Transverse colon (tissue), 4 donors: Measurements from ENCODE around the gene SLC7A9.

Source experiments
- EP300 ChIP-seq: sonication (generic); formaldehyde crosslinking; IDR thresholded peaks from one replicate; pipeline ENCODE4 v1.6.1; 2017; ENCODE audit warnings: antibody characterized with exemption, low read depth
- POLR2A ChIP-seq: fragments of 450-650 bp; IDR thresholded peaks from one replicate; pipeline ENCODE4 v1.6.1; 2016; ENCODE audit warnings: antibody characterized with exemption, mild to moderate bottlenecking, moderate library complexity
- POLR2AphosphoS5 ChIP-seq, 3 donors: sonication (generic); formaldehyde crosslinking; IDR thresholded peaks; one replicate each; pipeline ENCODE4 v1.6.1; 2016; ENCODE audit warnings: antibody characterized with exemption in 3 of 3
- TF ChIP-seq, protein P1 (sequence below), 5 experiments: fragments of 200-600 bp in 3 of 5; fragments of 450-650 bp in 2 of 5; sonication (generic) in 3 of 5; IDR thresholded peaks; 1 replicate in 2 of 5; 2 replicates in 3 of 5; pipeline ENCODE4 v1.5.1; 2016 to 2017; ENCODE audit warnings: antibody characterized with exemption in 5 of 5, inconsistent platforms in 3 of 5, mild to moderate bottlenecking in 2 of 5, moderate library complexity in 1 of 5

DNA sequence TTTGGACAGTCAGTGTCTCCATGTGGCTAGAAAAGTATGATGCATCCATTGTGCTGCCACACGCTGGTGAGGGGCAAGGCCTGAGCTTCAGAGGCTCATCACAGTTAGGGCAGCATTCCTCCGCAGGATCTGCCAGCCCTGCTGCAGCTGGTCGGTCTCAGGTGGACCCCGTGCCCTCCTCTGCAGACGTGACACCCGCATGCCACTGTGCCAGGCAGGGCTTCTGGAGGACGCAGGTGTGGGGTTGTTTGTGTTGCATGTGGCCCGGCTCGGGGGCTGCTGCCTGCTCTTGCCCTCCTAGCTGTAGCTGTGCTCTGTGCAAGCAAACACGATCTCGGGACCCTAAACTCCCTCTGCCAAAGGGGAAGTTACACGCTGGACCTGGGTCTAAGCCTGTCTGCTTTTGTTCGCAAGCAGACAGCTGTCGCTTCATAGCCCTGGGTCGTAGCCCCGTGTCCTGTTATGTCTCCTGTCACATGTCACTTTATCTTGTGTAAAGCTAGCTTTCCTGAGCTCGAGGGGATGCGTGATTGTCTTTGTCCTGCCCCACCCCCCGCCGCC lies 45.3 kb downstream of the SLC7A9 start:
- TF ChIP-seq, protein P1, sequence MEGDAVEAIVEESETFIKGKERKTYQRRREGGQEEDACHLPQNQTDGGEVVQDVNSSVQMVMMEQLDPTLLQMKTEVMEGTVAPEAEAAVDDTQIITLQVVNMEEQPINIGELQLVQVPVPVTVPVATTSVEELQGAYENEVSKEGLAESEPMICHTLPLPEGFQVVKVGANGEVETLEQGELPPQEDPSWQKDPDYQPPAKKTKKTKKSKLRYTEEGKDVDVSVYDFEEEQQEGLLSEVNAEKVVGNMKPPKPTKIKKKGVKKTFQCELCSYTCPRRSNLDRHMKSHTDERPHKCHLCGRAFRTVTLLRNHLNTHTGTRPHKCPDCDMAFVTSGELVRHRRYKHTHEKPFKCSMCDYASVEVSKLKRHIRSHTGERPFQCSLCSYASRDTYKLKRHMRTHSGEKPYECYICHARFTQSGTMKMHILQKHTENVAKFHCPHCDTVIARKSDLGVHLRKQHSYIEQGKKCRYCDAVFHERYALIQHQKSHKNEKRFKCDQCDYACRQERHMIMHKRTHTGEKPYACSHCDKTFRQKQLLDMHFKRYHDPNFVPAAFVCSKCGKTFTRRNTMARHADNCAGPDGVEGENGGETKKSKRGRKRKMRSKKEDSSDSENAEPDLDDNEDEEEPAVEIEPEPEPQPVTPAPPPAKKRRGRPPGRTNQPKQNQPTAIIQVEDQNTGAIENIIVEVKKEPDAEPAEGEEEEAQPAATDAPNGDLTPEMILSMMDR (IDR thresholded peaks at IDR 0.05): no peak
- TF ChIP-seq EP300: no peak
- no peak for TF ChIP-seq POLR2A
- no peak for TF ChIP-seq POLR2AphosphoS5 (IDR thresholded peaks at IDR 0.05)
